NOMO-1 (cell line): ENCODE measurements around the gene DNAJC21.

Source experiments
- DNase-seq, 2 experiments: peaks; one replicate each; lab custom pipeline; 2025; ENCODE audit not compliant: unreplicated experiment in 2 of 2; lab: John Stamatoyannopoulos, UW

Gene DNAJC21

DNA sequence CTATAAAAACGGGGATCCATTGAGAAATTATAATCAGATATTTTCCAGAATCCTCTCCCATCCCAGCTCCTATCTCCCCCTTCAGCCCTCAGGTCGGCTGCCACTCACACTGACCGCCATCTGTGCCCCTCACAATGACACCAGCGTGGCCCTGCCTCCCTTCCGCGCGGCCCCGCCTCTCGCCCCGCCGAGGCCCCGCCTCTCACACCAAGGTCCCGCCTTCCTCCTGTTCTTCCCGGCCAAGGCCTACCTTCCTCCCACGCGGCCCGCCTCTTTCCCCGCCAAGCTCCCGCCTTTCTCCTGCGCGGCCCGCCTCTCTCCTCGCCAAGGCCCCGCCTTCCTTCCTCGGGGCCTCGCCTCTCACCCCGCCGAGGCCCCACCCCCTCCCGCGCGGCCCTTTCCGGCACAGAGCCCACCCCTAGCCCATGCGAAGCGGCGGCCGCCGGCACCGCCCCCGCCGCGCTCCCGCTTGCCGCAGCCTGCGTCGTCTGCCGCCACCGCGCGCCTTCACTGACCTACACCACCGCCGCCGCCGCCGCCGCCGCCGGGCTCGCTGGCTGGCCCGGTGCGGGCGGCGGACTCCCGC is at the start of gene DNAJC21:
Gene DNAJC21 (plus strand): TSS at position 426 of the 586 bp plus-strand sequence. CDS start 261 bp downstream, outside the sequence.
- DNase-seq = peak; percentile 99 to 100

- no peak for DNase-seq
These were observed 48.1 kb upstream of the DNAJC21 start for GRCh38 chr5:34881246-34881645.

- DNase-seq = no peak
These were observed 42.8 kb upstream of the DNAJC21 start for GRCh38 chr5:34886392-34887119.

GRCh38 chr5:34889394-34889793 is 40.0 kb upstream of the DNAJC21 start:
- DNase-seq = no peak

GRCh38 chr5:34891981-34892380 is 37.4 kb upstream of the DNAJC21 start:
- DNase-seq = no peak

DNA sequence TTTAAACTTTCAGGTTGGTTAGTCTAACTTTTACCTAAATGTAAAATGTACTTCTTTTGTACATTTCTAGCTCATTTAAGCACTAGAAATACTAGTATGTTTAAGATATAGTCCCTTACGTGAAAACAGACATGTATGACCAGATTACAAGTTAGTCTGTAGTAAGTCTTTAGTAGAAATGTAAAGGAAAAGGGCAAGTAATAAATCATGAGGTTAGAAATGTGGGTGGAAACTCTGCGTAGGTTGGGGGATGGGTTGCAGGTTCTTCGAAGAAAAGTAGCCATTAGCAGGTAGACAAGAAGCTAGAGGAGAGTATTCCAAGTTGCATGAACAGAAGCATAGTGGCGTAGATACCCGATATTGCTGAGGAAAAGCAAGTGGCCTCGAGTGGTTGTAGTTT is 36.9 kb upstream of the DNAJC21 start:
- no peak for DNase-seq

- no peak for DNase-seq
These were observed 34.6 kb upstream of the DNAJC21 start for GRCh38 chr5:34894716-34895115.

DNA sequence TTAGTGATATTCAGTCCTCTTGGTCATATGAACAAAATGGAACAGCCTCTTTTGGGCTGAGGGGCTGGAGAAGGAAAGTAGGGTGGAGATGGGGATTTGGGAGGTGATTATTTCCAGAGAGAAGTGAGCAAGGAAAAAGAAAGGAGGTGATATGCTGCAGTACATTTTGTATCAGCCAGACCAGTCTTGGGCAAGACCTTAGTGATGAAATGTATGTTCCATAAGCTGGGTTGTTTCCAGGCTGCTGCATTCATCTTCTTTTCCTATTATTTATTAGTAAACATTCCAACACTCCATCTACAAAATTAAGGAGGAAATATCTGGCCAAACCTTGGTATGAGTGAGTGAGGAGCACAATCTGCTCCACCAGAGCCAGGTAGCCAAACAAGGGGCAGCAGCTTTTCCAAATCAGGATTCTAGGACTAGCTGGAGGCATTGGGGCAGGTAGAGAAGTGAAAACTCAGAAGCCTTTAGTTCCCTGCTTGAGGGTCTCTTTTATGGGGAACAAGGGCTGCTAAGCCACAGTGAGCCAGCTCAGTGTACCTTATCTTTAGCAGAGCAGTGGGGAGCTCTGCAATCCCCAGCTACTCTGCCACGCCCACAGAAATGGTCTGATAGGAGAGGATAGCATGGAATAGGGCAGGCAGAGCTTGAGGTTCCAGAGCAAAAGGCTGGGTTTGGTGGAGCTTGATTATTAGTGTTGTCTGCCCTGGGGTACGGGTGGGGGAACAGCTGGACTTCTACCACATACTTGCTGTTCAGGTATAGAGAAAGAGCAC is 33.5 kb upstream of the DNAJC21 start:
- DNase-seq = no peak

DNA sequence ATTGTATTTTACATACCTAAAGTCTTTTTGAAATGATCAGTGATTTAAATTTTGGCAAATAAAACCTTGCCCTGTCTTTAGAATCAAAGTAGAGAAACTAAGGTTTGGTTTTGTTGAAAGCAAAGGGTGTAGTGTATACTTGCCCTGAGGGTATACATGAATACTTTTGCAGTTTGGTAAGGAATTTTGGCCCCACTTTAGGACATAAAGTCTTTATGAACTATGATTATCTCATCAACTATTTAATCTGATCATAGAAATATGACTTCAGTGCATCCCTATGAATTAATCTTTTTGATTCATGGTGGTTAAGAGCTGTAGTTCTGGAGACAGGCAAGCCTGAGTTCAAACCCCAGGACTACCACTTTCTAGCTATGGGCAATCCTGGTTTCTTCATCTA is 31.7 kb upstream of the DNAJC21 start:
- no peak for DNase-seq

- DNase-seq = peak; percentile 52 to 88
These were observed 31.0 kb upstream of the DNAJC21 start for GRCh38 chr5:34898258-34898895.

- no peak for DNase-seq
These were observed 30.3 kb upstream of the DNAJC21 start for GRCh38 chr5:34899066-34899465.

- DNase-seq = no peak
These were observed 28.7 kb upstream of the DNAJC21 start for GRCh38 chr5:34900652-34901051.

GRCh38 chr5:34903260-34903659 is 26.1 kb upstream of the DNAJC21 start:
- no peak for DNase-seq

GRCh38 chr5:34905564-34905963 is 23.8 kb upstream of the DNAJC21 start:
- no peak for DNase-seq

- DNase-seq = peak in 1 of 2 experiments; percentile 33
These were observed 16.3 kb upstream of the DNAJC21 start for GRCh38 chr5:34913072-34913471.

GRCh38 chr5:34914671-34915138 is 14.7 kb upstream of the DNAJC21 start:
- peak; percentile 39 to 40 for DNase-seq

DNA sequence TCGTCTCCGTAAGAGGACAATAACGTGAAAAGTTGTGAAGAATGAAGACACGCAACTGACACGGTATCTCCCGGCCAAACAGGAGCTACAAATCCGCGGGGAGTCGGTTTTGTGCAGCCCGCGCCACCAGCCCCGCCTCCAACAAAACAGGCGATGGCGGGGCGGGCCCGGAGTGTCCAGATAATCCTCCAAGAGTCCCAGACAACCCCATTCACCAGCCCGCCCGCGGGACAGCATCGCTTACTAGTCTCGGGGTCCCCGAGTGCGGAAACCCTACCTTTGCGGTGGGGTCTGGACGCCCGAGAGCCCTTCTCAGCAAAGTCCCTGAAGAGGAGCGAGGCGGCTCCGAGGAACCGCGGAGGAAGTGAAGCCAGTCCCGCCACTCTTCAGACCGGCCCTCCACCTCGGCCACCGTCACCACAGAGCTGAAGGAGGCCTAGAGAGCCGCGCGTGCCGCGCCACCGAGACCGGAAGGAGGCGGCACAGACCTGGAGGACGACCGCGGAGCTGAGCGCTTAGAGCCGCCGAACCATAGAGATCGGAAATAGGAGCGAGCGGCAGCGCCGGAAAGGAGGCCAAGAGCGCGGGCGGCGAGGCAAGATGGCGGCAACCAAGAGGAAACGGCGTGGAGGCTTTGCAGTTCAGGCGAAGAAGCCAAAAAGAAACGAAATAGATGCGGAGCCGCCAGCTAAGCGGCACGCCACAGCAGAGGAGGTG is 14.1 kb upstream of the DNAJC21 start, which contains the start of the genes BRIX1 and RAD1:
Gene BRIX1 (plus strand): TSS at position 573 of the 717 bp plus-strand sequence. CDS start 28 bp downstream, at position 601.
Gene RAD1 (minus strand): TSS at position 366 of the 717 bp plus-strand sequence. CDS start 612 bp downstream, outside the sequence.
- DNase-seq = peak; percentile 100

DNA sequence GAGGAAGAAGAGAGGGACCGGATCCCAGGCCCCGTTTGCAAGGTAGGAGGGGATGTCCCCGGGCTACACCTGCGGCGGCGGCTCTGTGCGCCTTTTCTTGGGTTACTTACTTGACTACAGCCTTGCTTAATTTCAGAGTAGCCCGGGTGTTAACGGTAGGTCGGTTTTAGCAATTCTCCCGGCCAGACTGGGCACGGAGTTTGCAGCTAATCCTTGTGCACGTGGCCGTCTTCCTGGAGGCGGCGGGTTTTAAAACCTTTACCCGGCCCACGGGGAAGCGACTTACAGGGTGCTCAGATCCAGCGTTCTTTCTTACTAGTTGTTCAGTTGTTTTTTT is 13.5 kb upstream of the DNAJC21 start:
- peak in 1 of 2 experiments; percentile 54 for DNase-seq

DNA sequence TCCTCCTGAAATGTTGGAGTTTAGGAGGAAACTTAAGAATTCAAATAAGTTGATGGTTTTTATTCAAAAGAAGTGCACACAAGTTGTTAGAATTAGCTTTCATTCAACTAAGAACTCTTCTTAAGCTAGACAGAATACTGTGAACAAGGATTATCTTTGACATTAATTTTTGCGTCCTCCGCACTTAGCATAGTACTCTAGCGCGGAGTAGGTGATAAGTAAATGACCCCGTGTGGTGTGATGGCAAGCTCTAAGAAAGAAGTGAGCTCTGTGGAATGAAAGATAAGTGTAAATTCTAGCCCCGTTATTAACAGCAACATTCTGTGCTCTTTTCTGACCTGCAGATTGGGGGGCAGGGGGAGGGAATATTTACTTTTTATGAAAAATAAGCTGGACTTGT is 12.8 kb upstream of the DNAJC21 start:
- no peak for DNase-seq

- no peak for DNase-seq
These were observed 11.3 kb upstream of the DNAJC21 start for GRCh38 chr5:34918025-34918424.
